HG02798 (cell line): ENCODE measurements around the gene IARS1.

Experiments
- ATAC-seq: cut with Tn5 transposase; IDR thresholded peaks from one replicate; pipeline ENCODE4 v1.9.1; 2021; ENCODE audit warnings: mild to moderate bottlenecking; ENCODE audit not compliant: unreplicated experiment, poor library complexity

IARS1 gene

GRCh38 chr9:92247981-92248380, 45.5 kb downstream of the IARS1 start:
- ATAC-seq, result no peak

DNA sequence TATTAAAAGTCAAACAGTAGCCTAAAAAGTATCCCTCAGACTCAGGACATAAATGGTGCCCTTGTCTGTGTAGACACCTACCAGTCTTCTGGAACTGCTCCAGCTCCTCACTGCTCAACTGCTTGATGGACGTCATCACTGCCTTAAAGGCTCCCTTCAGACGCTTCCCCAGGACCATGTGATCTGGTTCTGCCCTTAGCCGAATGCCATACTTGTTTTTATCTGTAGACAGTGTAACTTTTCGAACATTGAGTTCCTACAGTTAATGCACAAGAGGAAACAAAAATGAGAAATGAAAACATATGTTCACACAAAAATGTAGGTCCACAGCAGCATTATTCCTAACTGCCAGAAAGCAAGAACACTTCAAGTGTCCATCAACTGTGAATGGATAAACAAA, 46.2 kb downstream of the IARS1 start:
- no peak for ATAC-seq

GRCh38 chr9:92245005-92245797, 48.3 kb downstream of the IARS1 start:
- no peak for ATAC-seq
